HL-60 (cell line): Measurements from ENCODE around the gene DNAJB8.

ENCODE experiments used
- POLR2AphosphoS5 ChIP-seq: IDR thresholded peaks from 2 replicates; pipeline ENCODE4 v1.6.1; 2012; ENCODE audit warnings: low read depth
- TF ChIP-seq, protein P1 (sequence below): IDR thresholded peaks from one replicate; pipeline ENCODE4 v1.5.1; 2011; ENCODE audit warnings: low read length, control low read depth, inconsistent platforms; ENCODE audit not compliant: insufficient read depth

DNA sequence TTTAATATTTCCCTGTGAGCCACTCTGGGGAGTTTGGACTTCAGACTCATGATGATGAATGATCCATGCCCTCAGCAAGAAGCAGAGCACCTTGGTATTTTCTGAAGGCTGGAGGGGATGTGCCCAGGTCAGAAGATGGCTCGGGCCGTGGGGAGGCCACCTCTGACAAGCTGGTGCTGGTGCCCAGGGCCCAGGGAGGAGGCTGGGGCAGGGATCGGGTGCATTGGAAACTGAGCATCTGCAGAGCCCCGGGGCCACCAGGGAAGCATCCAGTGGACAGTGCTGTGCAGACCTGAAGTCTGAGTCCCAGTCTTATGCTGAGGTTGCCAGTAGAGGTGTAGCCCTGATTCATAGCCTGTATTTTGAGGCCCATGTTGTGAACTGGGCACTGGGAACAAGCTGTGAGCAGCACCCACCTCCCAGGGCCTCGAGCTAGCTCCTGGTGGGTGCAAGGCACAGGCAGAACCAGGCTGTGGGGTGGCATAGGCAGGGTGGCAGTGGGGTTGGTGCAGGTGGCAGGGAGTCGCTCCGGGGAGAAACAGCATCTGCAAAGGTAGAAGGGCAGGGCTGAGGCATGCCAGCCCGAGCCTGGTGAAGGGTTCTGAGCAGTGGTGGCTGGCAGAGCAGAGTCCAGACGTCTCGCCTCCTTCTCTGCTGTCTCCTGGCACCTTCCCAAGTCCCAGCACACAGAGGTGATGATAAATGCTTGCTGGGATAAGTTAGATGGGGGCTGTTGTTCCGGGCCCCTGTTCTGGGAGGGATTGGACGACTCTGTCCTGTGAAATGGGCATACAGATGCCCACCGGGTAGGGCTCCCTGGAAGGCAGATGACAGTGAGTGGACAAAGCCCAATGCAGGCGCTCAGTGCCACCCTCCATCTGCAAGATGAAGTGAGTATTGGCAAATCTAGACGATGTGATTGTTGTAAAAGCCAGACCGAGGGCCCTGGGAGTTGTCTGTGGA, 10.6 kb downstream of the DNAJB8 start:
- TF ChIP-seq, protein P1, sequence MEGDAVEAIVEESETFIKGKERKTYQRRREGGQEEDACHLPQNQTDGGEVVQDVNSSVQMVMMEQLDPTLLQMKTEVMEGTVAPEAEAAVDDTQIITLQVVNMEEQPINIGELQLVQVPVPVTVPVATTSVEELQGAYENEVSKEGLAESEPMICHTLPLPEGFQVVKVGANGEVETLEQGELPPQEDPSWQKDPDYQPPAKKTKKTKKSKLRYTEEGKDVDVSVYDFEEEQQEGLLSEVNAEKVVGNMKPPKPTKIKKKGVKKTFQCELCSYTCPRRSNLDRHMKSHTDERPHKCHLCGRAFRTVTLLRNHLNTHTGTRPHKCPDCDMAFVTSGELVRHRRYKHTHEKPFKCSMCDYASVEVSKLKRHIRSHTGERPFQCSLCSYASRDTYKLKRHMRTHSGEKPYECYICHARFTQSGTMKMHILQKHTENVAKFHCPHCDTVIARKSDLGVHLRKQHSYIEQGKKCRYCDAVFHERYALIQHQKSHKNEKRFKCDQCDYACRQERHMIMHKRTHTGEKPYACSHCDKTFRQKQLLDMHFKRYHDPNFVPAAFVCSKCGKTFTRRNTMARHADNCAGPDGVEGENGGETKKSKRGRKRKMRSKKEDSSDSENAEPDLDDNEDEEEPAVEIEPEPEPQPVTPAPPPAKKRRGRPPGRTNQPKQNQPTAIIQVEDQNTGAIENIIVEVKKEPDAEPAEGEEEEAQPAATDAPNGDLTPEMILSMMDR, result no peak
- TF ChIP-seq POLR2AphosphoS5, result no peak
